CD4-positive, alpha-beta T cell treated with Interleukin-21 for 1 hour (primary cell): ENCODE data around the gene PXDN.
"Not testable (repeated sequence)": the region's sequence is repeated elsewhere in the genome, so short reads cannot be mapped to it uniquely, and the experiment has no call there.

Experiments used
- DNase-seq: peaks from one replicate; pipeline ENCODE4 v3.0.0-alpha.2; 2020

The PXDN gene

DNA sequence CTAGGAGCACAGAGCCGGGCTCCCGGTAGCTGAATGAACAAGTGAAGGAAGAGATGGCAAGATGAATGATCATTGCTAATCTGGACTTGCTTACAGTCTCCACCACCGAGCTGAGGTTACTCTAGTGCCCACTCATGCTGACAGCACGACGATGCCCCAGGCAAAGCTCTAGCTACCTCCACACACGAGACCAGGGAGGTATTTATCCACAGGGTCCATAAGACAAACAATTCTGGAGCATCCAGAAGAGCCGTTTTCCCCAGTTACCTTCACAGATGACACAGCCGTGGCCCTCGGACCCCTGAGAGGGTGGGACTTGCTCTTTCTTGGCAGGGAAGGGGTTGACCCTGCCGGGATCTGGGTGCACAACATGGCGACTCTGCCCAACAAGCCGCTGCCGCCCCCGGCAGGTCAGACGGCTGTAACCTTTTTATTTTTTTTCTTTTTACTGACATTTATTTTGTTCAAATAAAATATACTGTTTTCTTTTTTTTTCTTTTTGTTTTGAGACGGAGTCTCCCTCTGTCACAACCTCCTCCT, 120.3 kb downstream of the PXDN start:
- DNase-seq = no peak

DNA sequence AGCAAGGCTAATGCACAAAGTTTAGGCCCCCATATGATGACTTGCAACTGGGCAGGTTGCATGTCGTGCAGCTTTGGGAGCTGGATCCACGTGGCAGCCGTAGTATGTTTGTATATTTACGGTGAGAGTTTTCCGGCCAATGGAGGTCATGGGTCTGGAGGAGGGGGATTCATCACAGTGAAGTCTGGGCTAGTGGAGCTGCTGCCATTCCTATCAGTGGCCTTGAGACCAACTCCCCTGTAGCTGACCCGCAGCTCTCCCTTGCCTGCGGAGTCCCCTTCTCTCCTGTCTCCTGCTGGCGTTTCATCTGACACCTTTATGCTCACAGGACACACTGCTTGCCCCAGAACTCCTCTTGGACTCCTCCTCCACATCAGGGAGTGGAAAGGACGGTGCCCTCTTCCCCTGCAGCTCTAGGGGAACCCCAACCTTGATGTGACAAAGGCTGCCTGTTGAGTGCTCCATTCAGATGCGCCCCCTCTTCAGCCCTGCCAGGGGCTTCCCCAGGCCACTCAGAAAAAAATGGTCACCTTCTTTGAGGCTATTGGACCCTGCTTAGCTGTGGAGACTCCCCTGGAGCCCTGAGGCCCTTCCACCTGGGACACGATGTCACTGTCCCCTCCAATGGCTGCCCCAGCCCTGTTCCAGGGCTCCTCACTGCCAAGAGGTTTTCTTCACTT, 121.7 kb downstream of the PXDN start:
- no peak for DNase-seq

DNA sequence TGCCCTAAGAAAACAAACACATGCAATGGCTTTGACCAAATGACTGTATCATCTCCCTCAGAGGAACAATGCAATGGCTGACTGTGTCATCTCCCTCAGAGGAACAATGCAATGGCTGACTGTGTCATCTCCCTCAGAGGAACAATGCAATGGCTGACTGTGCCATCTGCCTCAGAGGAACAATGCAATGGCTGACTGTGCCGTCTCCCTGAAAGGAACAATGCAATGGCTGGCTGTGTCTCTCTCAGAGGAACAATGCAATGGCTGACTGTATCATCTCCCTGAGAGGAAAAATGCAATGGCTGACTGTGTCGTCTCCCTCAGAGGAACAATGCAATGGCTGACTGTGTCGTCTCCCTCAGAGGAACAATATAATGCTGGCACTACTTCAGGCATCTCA, 122.3 kb downstream of the PXDN start:
- not testable (repeated sequence) for DNase-seq

DNA sequence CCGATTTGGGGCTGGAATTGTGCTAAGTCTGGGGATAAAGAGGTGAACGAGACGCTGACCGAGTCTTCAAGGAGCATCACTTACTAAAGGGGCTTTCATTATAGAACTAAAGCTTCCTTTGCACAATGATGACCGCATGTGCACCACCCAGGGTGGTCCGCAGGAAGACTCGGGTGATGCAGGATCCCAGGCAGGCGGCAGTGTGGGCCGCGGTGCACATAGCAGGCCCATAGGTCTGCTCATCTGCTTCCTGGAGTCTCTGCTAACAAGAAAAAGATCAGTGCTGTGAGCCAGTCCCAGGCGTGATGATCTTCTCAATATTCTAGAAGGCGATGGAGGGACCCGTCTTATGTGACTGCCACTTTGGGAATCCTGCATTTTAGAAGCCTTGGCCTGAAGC, 122.8 kb downstream of the PXDN start:
- no peak for DNase-seq

DNA sequence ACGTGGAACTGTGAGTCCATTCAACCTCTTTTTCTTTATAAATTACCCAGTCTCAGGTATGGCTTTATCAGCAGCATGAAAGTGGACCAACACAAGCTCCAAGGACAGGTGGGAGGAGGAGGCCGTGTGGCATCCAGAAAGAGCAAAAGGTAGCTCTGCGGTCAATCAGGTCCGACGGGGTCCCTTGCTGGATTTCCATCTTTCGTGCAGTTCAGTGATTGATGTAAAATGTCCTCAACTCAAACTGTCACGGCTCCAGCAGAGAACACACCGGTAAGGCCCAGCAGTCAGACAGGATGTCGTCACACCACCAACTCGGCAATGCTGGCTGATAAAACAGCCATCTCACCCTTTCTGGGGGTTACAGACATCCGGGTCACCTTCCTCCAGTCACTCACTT, 123.3 kb downstream of the PXDN start:
- DNase-seq = no peak

DNA sequence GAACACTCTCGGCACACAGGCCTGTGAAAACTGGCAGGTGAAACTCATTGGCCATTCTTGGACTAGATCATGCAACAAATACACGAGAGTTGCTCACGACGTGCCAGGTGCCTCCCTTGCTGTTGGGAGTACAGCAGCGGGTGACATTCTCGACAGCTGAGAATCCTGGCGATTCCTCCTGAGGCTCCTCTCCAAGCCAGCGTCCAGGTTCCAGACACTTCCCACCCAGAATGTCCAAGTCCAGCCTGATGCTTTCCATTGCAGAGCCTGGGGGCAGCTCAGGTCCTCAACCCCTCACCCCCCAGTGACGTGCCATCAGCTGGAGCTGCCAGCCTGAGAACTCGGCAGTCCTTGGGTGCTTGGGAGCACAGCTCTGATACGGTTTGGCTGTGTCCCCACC, 124.2 kb downstream of the PXDN start:
- DNase-seq = no peak

DNA sequence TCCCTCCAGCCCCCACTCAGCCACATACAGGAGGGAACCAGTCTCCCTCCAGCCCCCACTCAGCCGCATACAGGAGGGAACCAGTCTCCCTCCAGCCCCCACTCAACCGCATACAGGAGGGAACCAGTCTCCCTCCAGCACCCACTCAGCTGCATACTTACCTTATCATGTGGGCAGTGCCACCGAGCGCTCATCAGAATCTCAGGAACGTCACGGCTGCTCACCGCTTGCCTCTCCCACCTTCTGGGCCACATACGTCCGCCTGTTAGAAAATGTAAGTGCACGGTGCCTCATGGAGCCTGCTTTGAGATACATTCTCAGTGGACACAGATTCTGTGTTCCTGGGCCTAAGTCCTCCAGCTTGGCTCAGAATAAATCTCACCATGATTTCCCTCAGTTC, 124.8 kb downstream of the PXDN start:
- no peak for DNase-seq

DNA sequence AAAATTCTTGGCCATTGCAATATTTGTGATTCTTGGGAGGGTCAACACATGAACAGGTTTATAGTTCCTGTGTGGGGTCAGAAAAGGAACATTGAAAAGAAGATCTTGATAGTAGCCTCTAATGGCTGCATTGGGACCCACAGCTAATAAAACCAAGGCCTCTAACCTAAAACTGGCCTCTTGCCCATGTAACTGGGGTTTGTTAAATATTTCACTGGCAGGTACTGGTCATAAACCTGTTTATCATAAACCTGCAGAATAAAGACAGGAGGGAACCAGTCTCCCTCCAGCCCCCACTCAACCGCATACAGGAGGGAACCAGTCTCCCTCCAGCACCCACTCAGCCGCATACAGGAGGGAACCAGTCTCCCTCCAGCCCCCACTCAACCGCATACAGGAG, 125.3 kb downstream of the PXDN start:
- no peak for DNase-seq

DNA sequence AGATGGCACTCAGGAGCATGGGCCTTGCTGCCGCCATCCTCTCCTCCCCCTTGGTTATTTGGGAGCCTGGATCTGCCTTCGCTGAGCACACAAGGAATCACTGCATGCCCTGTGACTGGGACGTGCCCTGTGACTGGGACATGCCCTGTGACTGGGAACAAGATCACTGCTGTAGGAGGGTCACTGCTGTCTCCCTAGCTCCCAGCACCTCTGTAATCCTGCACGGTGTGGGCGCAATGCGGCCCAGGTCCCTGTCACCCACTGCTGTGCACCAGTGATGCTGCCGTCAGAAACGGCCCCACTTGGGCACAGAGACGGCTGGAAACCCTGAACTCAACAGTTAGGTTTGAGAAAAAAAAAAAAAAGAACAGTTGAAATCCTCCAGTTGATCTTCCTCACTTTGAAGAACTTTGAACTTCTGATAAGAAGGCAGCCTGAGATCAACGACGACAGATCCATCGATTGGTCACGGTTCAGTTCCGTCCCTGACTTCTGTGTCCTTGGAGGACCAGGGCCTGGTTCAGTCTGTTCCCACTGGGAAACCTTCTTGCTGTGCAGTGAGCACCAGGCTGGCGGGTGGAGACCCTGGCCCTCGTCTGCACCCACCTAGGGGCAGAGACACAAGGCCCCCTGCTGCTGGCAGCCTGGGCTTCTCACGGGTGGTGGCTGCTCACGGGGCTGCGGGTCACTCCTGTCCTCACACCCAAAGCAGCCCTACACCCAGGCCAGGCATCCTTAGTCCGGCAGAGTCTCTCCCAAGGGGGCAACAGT, 125.9 kb downstream of the PXDN start:
- DNase-seq = no peak

DNA sequence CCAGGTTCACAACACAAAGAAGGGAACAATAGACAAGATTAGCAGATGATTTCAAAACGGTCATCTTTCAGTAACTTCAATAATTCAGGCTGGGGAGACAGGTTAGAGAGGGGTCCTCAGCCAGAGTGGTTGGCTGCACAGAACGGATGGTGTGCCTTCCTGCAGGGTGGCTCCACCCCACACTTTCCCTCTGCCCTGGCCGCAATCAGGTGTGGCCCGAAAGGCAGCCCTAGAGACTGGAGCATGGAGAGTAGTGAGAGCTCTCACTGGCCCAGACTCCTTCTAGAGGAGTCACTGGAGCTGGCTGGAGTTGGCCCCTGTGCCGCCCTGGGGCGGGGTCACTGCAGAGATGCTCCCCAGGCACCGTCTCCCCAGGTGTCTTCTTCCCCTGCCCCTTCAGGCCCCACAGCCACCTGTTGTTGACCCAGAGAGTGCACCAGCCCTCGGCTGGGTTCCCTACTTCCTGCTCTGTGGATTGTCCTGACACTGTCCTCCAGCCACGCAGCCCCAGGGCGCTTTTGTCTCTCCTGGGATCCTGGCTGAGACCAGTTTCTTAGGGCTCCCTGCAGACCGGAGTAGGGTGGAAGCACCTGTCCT, 126.8 kb downstream of the PXDN start:
- no peak for DNase-seq

DNA sequence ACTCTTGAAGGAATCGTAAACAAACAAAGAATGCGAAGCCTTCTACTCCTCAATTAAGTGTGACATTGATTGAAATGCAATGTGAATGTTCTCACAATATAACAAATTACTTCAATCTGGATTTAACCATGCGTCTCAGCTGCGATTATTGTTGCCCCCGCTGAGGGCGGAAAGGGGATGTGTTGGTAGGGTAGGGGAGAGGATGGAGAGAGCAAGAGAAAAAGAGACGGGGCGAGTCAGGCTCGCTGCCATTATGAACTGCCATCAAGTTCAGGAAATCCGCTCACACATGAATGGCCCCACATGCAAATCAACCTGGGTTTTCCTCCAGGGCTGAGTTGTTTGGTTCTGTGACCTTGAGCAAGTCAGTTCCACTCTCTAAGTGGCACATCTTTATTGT, 129.8 kb downstream of the PXDN start:
- DNase-seq = no peak

DNA sequence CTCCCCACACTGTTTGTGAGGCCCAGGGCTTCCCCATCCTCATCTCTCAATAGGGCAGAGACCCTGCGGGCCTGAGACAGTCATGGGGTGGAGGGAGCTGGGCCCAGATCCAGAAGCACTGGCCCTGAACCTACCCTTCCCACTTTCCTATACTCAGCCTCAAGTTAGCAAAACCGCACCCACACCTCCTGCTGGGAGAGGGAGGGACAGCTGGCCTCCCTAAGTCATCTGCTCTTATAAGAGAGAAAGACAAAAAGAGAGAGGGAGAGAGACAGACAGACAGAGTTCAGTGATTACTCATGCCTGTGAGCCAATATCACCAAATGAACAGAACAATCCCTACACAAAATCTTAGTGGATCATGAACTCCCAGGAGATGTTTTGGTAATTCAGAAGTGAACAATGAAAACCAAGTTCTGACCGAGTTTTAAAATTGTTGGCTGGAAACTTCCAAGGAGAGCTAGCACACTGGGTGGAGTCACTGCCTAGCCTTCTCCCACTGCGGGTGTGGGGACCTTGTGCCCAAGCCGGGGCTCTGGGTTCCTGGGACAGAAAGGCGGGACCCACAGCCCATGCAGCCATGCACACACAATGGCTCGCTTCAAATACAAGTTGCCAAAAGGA, 130.5 kb downstream of the PXDN start:
- DNase-seq = no peak

DNA sequence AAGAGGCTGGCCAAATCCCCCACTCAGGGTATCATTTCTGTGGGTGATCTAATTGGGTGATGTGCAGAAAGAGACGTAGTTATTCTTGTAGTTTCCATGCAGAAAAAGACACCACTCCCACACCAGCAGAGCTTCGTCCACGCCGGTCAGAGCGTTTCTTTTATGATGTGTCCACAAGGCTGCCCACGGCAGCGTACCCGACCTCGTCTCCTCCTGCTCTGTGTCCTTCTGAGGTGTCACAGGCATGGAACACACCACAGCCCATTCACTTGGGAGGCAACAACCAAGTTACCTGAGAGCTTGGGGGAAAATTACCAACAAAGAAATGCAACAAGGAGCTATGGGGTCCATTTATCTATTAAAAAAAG, 131.3 kb downstream of the PXDN start:
- DNase-seq = no peak

DNA sequence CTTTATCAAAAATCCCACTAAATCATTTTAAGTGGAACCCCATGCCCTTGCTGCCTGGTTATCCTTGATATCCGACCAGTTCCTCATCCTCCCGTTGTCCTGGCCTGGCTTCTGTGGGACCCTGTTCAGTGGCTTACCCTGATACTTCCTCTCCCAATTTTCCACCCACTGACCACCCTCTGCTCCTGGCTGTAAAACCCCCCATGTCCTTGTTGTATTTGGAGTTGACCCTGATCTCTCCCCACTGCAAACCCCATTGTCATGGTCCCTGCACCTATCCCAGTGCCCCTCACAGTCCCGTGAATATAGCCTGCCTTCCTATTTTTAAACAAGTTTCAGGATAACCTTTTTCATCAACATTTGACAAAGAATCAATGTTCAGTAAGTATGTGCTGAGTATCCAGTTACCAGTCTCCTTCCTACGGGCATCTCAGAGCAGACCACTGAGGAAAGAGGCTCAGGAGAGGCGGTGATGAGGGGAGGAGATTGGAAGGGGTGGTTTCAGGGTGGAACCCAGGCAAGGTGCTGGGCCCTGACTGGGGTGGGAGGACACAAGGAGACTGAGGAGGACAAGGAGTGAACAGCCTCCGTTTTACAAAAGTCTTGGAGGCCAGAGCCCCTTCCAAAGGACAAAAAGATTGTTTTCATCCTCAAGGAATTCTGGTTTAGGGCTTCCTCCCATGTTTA, 131.8 kb downstream of the PXDN start:
- no peak for DNase-seq

DNA sequence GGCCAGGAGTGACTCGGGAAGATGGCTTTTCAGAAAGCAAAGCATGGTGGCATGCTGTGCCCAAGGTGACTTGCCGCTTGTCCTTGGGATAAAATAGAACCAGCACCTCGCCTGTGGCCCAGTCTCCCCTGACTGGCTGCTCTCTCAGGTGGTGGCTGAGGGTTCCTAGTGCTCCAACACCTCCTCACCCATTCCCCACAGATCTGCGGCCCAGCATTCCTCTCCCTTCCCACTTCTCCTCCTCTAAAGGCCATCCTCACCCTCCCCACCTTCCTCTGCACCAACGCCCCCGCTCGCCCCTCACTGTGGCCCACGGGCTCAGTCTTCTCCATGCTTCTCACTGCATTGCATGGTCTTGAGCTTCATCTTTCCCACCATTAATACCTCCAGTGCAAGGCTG, 132.4 kb downstream of the PXDN start:
- no peak for DNase-seq

DNA sequence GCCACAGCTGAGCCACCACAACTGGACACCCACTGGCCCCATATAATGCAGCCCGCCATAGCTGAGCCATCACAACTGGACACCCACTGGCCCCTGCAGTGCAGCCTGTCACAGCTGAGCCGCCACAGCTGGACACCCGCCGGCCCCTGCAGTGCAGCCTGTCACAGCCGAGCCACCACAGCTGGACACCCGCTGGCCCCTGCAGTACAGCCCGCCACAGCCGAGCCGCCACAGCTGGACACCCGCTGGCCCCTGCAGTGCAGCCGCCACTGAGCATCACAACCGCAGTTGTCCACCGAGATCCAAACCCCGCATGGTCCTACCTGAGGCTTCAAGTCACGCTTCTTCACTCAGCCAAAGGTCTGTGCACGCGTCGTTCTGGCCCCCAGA, 134.2 kb downstream of the PXDN start:
- DNase-seq = no peak

DNA sequence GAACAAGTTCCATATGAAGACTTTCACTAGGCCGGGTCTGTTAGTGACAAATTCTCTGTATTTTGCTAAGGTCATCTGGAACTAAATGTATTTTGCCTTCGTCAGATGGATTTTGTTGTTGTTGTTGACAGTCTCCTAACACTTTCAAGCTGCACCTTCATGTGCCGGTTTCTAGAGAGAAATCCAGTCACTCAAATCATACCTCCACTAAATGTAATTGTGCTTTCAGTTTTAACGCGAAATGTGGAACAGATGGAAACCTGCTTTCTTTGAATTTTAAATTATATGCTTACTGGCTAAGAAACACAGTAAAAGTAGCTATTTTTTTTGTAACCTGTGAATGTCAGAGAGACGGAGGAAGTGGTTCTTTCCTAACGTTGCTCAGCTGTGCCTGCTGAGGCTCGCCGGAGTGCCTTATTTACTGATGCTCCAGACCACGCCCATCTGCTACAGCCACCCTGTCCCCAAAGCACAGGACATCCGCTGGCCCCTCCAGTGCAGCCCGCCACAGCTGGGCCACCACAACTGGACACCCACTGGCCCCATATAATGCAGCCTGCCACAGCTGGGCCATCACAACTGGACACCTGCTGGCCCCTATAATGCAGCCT, 134.7 kb downstream of the PXDN start:
- DNase-seq = no peak

DNA sequence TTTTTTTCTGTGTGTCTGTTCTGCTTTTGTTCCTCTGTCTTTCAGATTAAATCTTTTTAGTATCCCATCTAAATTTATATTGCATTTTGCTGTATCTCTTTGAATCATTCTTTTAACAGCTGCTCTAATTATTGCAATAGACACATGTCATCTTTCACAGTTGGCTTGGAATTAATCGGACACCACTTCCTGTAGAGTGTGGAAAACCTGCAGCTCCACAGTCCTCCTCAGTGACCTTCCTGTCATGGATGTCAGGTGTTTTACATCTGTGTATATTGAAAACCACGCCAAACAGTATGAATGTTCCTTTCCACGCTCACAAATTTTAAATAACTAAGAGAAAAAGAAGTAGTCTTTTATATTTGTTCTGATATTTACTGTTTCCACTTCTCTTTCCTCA, 135.3 kb downstream of the PXDN start:
- no peak for DNase-seq

DNA sequence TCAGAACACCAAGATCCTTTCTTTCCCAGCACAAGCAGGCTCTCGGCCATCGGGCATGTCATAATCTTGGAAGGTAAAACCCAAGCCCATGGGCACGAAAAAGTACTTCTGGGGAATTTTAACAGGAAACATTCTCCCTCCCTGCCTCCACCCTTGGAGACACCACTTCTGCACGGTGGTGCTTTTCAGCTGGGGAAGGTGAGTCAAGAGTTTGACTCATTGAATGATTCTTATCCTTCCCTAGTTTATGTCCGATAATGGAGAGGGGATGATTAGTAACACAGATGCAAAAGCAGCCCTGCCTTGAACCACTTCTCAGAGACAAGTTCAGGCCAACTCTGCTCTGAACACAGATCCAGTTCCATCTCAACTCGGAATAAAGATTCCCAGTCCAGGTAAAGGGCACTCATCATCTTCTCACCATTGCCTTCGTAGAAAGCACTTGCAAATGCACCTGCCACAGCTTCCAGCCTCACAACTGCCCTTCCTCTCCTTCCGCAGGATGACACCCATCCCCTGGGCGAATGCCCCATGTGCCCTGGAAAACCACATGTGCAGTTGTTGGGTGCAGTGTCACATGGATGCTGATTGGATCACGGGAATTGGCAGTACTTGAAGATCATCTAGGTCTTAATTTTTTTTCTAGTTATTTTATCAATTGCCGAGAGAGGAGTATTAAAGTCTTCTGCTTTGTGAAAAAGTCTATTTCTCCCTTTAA, 136.2 kb downstream of the PXDN start:
- no peak for DNase-seq

DNA sequence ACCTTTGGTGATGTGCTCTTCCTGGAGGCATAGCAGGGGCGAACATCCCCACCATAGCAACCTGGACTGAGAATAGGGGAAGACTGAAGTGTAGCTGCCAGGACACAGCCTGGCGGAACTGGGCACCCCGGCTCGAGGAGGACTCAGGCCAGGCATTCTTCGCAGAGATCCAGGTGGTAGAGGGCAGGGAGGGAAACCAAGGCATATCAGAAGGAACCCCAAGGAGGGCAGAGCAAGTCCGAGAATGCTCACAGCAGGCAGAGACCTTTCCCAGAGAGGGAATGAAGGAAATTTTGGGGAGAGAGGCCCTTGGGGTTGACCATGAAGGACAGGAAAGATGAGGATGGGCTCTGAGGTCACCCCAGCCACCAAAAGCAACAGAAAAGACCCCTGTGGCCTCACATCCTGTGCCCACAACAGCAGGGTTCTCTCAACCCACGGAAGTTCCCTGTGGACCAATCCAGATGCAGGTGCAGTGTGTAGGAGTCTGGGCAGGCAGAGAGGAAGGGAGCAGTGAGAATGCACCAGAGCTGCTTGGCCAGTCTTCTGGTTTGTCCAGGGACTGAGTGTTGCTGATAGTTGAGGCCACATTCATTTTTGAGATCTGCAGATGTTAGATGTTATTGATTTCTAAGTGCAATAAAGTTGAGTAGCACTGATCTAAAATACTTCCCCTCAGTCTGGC, 136.9 kb downstream of the PXDN start:
- no peak for DNase-seq
